ENCODE measurements around the gene LCA5.

Gene LCA5

GRCh38 chr6:79520534-79520933 is 16.7 kb downstream of the LCA5 start:
- H3K4me3 ChIP-seq (ENCODE audit: low read depth, low read length): no peak overlapping the region
- no peak for TF ChIP-seq ZNF398 (tag by site-specific recombination; IDR thresholded peaks at IDR 0.05)
- TF ChIP-seq ZNF785 (tag by site-specific recombination; IDR thresholded peaks at IDR 0.05): no peak
- no peak for TF ChIP-seq KLF17 (tag by site-specific recombination; IDR thresholded peaks at IDR 0.05)
- ChIA-PET CTCF (no interaction called here), POLR2A (no interaction called here)
- no peaks in the 10 kb centered on the region for H3K4me1 ChIP-seq (ENCODE audit: control insufficient read depth, insufficient read depth, low read length)
- no peak overlapping the region for H3K27ac ChIP-seq (ENCODE audit: extremely low read depth, low read depth, low read length)
- no peaks in the 10 kb centered on the region for H3K9me3 ChIP-seq (ENCODE audit: control insufficient read depth, insufficient read depth, low read depth, low read length)
- no peaks in the 10 kb centered on the region for H3K36me3 ChIP-seq (ENCODE audit: control insufficient read depth in 2 of 2, insufficient read depth in 1 of 2, low read length in 2 of 2)

GRCh38 chr6:79518842-79519241 is 18.4 kb downstream of the LCA5 start:
- no peak overlapping the region for H3K27ac ChIP-seq (ENCODE audit: extremely low read depth, low read depth, low read length)
- ChIA-PET CTCF (no interaction called here), POLR2A (no interaction called here)
- no peaks in the 10 kb centered on the region for H3K9me3 ChIP-seq (ENCODE audit: control insufficient read depth, insufficient read depth, low read depth, low read length)
- no peaks in the 10 kb centered on the region for H3K4me1 ChIP-seq (ENCODE audit: control insufficient read depth, insufficient read depth, low read length)
- H3K4me3 ChIP-seq (ENCODE audit: low read depth, low read length): no peak overlapping the region
- H3K36me3 ChIP-seq (ENCODE audit: control insufficient read depth in 2 of 2, insufficient read depth in 1 of 2, low read length in 2 of 2): peaks cover 0 to 3% of the 10 kb centered on the region in 2 experiments; a peak in 1 of 3 replicates
- TF ChIP-seq ZNF664 (tag by site-specific recombination; IDR thresholded peaks at IDR 0.05): no peak
- TF ChIP-seq ZNF37A (tag by site-specific recombination; IDR thresholded peaks at IDR 0.05): no peak
- TF ChIP-seq ZBTB44 (tag by site-specific recombination; IDR thresholded peaks at IDR 0.05): no peak
- no peak for TF ChIP-seq ZSCAN4 (tag by site-specific recombination; IDR thresholded peaks at IDR 0.05)
- no peak for TF ChIP-seq HIC1 (tag by site-specific recombination; IDR thresholded peaks at IDR 0.05)
- TF ChIP-seq ZBTB11 (tag by site-specific recombination; conservative IDR thresholded peaks at IDR 0.05; ENCODE audit: low read depth): no peak
- TF ChIP-seq ZNF518A (tag by site-specific recombination; conservative IDR thresholded peaks at IDR 0.05; ENCODE audit: low read depth): no peak
- TF ChIP-seq ZSCAN16 (tag by site-specific recombination; IDR thresholded peaks at IDR 0.05): no peak
- no peak for TF ChIP-seq PRDM6 (tag by site-specific recombination; IDR thresholded peaks at IDR 0.05)
- no peak for TF ChIP-seq GLIS2 (tag by site-specific recombination; IDR thresholded peaks at IDR 0.05)
- TF ChIP-seq ZNF266 (tag by site-specific recombination; IDR thresholded peaks at IDR 0.05; ENCODE audit: low read depth): no peak

All from HEK293 (cell line).